ENCODE measurements around the gene TUBB2A. TPM values are rescaled to one million over a fixed set of nuclear protein-coding genes. Genes with fewer than 3 reads are reported as not detected.

TUBB2A gene
- total RNA-seq, 1 experiment from 2014 or later, result 112 TPM

DNA sequence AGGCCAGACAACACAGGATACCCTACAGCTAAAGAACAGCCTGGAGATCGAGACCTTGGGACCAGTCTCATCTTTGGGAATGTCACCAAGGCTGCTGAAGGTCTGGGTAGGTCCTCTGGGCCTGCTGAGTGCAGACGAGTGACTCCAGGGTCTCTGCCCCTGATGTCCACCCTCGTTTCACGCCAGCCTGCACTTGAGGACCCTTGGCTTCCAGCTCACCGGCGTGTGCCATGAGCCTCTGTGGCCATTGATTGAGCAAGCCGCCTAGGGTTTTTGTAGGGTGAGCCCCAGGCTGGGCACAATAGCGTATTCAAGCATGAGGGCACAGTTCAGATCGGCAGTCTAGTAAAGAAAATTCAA, 34.5 kb downstream of the TUBB2A start:
- no peak overlapping the region for H3K4me3 ChIP-seq (ENCODE audit: low read depth, low read length, poor library complexity, severe bottlenecking)
- intact Hi-C loops (cut with micrococcal nuclease; ENCODE audit: unreplicated experiment), result loop anchor here (10.0 kb wide), 1 partner anchor 612 kb away; no protein-coding TSS in a partner anchor
- no peaks in the 10 kb centered on the region for H3K27me3 ChIP-seq (replicated peaks; ENCODE audit: insufficient read depth, low read depth, low read length, poor library complexity)
- H3K4me1 ChIP-seq (ENCODE audit: insufficient read depth, low read length, poor library complexity, severe bottlenecking), result peaks cover 3% of the 10 kb centered on the region
- H3K36me3 ChIP-seq (ENCODE audit: insufficient read depth, low read length, poor library complexity, severe bottlenecking), result no peaks in the 10 kb centered on the region
- no peak for DNase-seq (ENCODE audit: low spot score)
- BruUV-seq (replicated peaks), result no TSS peak
- TF ChIP-seq EZH2 (IDR thresholded peaks at IDR 0.05; ENCODE audit: borderline replicate concordance, low read depth, low read length, poor library complexity, severe bottlenecking), result no peak
- TF ChIP-seq, protein P1, sequence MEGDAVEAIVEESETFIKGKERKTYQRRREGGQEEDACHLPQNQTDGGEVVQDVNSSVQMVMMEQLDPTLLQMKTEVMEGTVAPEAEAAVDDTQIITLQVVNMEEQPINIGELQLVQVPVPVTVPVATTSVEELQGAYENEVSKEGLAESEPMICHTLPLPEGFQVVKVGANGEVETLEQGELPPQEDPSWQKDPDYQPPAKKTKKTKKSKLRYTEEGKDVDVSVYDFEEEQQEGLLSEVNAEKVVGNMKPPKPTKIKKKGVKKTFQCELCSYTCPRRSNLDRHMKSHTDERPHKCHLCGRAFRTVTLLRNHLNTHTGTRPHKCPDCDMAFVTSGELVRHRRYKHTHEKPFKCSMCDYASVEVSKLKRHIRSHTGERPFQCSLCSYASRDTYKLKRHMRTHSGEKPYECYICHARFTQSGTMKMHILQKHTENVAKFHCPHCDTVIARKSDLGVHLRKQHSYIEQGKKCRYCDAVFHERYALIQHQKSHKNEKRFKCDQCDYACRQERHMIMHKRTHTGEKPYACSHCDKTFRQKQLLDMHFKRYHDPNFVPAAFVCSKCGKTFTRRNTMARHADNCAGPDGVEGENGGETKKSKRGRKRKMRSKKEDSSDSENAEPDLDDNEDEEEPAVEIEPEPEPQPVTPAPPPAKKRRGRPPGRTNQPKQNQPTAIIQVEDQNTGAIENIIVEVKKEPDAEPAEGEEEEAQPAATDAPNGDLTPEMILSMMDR (conservative IDR thresholded peaks at IDR 0.05; ENCODE audit: low read depth, low read length), result no peak
- H3K27ac ChIP-seq (ENCODE audit: low read depth, low read length, poor library complexity, severe bottlenecking), result no peak overlapping the region
- ChIA-PET CTCF (interaction anchor here (0.6 kb wide), 1 partner anchor 56 kb away, joined by 8 read pairs; no protein-coding TSS in a partner anchor), POLR2A (ENCODE audit: low non-redundant PET) (no interaction called here)
- H3K9me3 ChIP-seq (ENCODE audit: low read depth, low read length, poor library complexity, severe bottlenecking), result no peaks in the 10 kb centered on the region

DNA sequence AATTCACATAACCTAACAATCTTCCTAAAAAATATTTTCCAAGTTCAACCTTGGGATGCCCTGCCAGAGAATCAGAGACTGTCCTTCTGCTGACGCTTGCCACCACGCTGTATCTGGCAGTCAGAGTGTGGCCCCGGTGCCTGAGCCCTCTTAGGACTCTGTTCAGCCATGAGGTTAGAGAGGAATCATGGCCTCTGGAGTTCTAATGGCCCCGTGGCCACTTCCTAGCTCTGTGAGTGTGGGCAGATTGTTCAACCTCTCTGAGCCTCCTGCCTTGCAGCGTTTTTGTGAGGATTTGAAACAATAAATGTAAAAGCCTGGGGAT, 36.6 kb downstream of the TUBB2A start:
- peaks cover 4% of the 10 kb centered on the region for H3K4me1 ChIP-seq (ENCODE audit: insufficient read depth, low read length, poor library complexity, severe bottlenecking)
- no peak for DNase-seq (ENCODE audit: low spot score)
- H3K36me3 ChIP-seq (ENCODE audit: insufficient read depth, low read length, poor library complexity, severe bottlenecking), result no peaks in the 10 kb centered on the region
- H3K9me3 ChIP-seq (ENCODE audit: low read depth, low read length, poor library complexity, severe bottlenecking), result no peaks in the 10 kb centered on the region
- ChIA-PET POLR2A (ENCODE audit: low non-redundant PET) (no interaction called here), CTCF (no interaction called here)
- H3K4me3 ChIP-seq (ENCODE audit: low read depth, low read length, poor library complexity, severe bottlenecking), result no peak overlapping the region
- TF ChIP-seq, protein P1 (conservative IDR thresholded peaks at IDR 0.05; ENCODE audit: low read depth, low read length), result no peak
- TF ChIP-seq EZH2 (IDR thresholded peaks at IDR 0.05; ENCODE audit: borderline replicate concordance, low read depth, low read length, poor library complexity, severe bottlenecking), result no peak
- intact Hi-C loops (cut with micrococcal nuclease; ENCODE audit: unreplicated experiment), result loop anchor here (10.0 kb wide), 1 partner anchor 614 kb away; no protein-coding TSS in a partner anchor
- no peak overlapping the region for H3K27ac ChIP-seq (ENCODE audit: low read depth, low read length, poor library complexity, severe bottlenecking)
- BruUV-seq (replicated peaks), result no TSS peak
- H3K27me3 ChIP-seq (replicated peaks; ENCODE audit: insufficient read depth, low read depth, low read length, poor library complexity), result no peaks in the 10 kb centered on the region

- CTCF ChIA-PET, result interaction anchor here (0.9 to 1.1 kb wide), 2 partner anchors 132 to 167 kb away, joined by 3 read pairs; no protein-coding TSS in a partner anchor
- peak overlapping the region; percentile 76 for H3K4me3 ChIP-seq (ENCODE audit: low read depth, low read length, poor library complexity, severe bottlenecking)
- POLR2A ChIA-PET (ENCODE audit: low non-redundant PET), result no interaction called here
- DNase-seq (ENCODE audit: low spot score), result no peak
- H3K4me1 ChIP-seq (ENCODE audit: insufficient read depth, low read length, poor library complexity, severe bottlenecking), result peaks cover 4% of the 10 kb centered on the region
- H3K9me3 ChIP-seq (ENCODE audit: low read depth, low read length, poor library complexity, severe bottlenecking), result no peaks in the 10 kb centered on the region
- no peaks in the 10 kb centered on the region for H3K27me3 ChIP-seq (replicated peaks; ENCODE audit: insufficient read depth, low read depth, low read length, poor library complexity)
- peak overlapping the region; percentile 86 for H3K27ac ChIP-seq (ENCODE audit: low read depth, low read length, poor library complexity, severe bottlenecking)
- TSS peak; percentile 46 for BruUV-seq (replicated peaks)
- TF ChIP-seq EZH2 (IDR thresholded peaks at IDR 0.05; ENCODE audit: borderline replicate concordance, low read depth, low read length, poor library complexity, severe bottlenecking), result no peak
- TF ChIP-seq, protein P1 (conservative IDR thresholded peaks at IDR 0.05; ENCODE audit: low read depth, low read length), result no peak
- intact Hi-C loops (cut with micrococcal nuclease; ENCODE audit: unreplicated experiment), result no loop called here
- no peaks in the 10 kb centered on the region for H3K36me3 ChIP-seq (ENCODE audit: insufficient read depth, low read length, poor library complexity, severe bottlenecking)
Measured at GRCh38 chr6:3119040-3119723, 38.2 kb downstream of the TUBB2A start.
